Measurements from ENCODE around the gene SPRR4. TPM values are rescaled to one million over a fixed set of nuclear protein-coding genes. Genes with fewer than 3 reads are reported as not detected.

Gene SPRR4
- total and polyA plus RNA-seq, 2 donors (not counting 3 experiments of a cell fraction or from before 2014, with no cell fraction given), result not detected

Small RNAs within 50 kb of the gene (small RNA-seq; reads per million reads assigned to genes)
- gene RF00322 (ENCODE audit: insufficient read depth, insufficient read length, low read depth, low replicate concordance), result not detected
- not detected for gene SPRR1A (ENCODE audit: insufficient read depth, insufficient read length, low read depth, low replicate concordance)

Other genes with a start within 250 kb of the SPRR4 start
- gene KPRP, start 212.6 kb upstream of the SPRR4 start, total RNA-seq, result not detected in 2 replicates
- gene KPRP, start 212.6 kb upstream of the SPRR4 start, polyA plus RNA-seq, result not detected in 2 replicates
- not detected in 2 replicates for gene LCE1F, start 195.5 kb upstream of the SPRR4 start, total RNA-seq
- not detected in 2 replicates for gene LCE1F, start 195.5 kb upstream of the SPRR4 start, polyA plus RNA-seq
- gene LCE1E, start 184.4 kb upstream of the SPRR4 start, total RNA-seq, result not detected in 2 replicates
- not detected in 2 replicates for gene LCE1E, start 184.4 kb upstream of the SPRR4 start, polyA plus RNA-seq
- not detected in 2 replicates for gene LCE1D, start 173.9 kb upstream of the SPRR4 start, total RNA-seq
- not detected in 2 replicates for gene LCE1D, start 173.9 kb upstream of the SPRR4 start, polyA plus RNA-seq
- not detected in 2 replicates for gene LCE1C, start 164.0 kb upstream of the SPRR4 start, total RNA-seq
- not detected in 2 replicates for gene LCE1C, start 164.0 kb upstream of the SPRR4 start, polyA plus RNA-seq
- not detected in 2 replicates for gene LCE1B, start 158.7 kb upstream of the SPRR4 start, total RNA-seq
- not detected in 2 replicates for gene LCE1B, start 158.7 kb upstream of the SPRR4 start, polyA plus RNA-seq
- gene LCE1A, start 143.2 kb upstream of the SPRR4 start, total RNA-seq, result not detected in 2 replicates
- not detected in 2 replicates for gene LCE1A, start 143.2 kb upstream of the SPRR4 start, polyA plus RNA-seq
- not detected in 2 replicates for gene LCE6A, start 127.8 kb upstream of the SPRR4 start, total RNA-seq
- not detected in 2 replicates for gene LCE6A, start 127.8 kb upstream of the SPRR4 start, polyA plus RNA-seq
- gene LCE7A, start 110.7 kb upstream of the SPRR4 start, total RNA-seq, result not detected in 2 replicates
- gene LCE7A, start 110.7 kb upstream of the SPRR4 start, polyA plus RNA-seq, result not detected in 2 replicates
- not detected in 2 replicates for gene SMCP, start 92.3 kb upstream of the SPRR4 start, total RNA-seq
- gene SMCP, start 92.3 kb upstream of the SPRR4 start, polyA plus RNA-seq, result not detected in 2 replicates
- gene IVL, start 62.1 kb upstream of the SPRR4 start, total RNA-seq, result not detected in 2 replicates
- gene IVL, start 62.1 kb upstream of the SPRR4 start, polyA plus RNA-seq, result not detected in 2 replicates
- not detected in 2 replicates for gene SPRR5, start 23.4 kb upstream of the SPRR4 start, total RNA-seq
- not detected in 2 replicates for gene SPRR5, start 23.4 kb upstream of the SPRR4 start, polyA plus RNA-seq
- not detected in 2 replicates for gene SPRR1A, start 13.4 kb downstream of the SPRR4 start, total RNA-seq
- not detected in 2 replicates for gene SPRR1A, start 13.4 kb downstream of the SPRR4 start, polyA plus RNA-seq
- gene SPRR3, start 31.1 kb downstream of the SPRR4 start, total RNA-seq, result not detected in 2 replicates
- not detected in 2 replicates for gene SPRR3, start 31.1 kb downstream of the SPRR4 start, polyA plus RNA-seq
- not detected in 2 replicates for gene SPRR1B, start 60.6 kb downstream of the SPRR4 start, total RNA-seq
- not detected in 2 replicates for gene SPRR1B, start 60.6 kb downstream of the SPRR4 start, polyA plus RNA-seq
- not detected in 2 replicates for gene SPRR2D, start 70.5 kb downstream of the SPRR4 start, total RNA-seq
- gene SPRR2D, start 70.5 kb downstream of the SPRR4 start, polyA plus RNA-seq, result not detected in 2 replicates
- not detected in 2 replicates for gene SPRR2A, start 86.9 kb downstream of the SPRR4 start, total RNA-seq
- not detected in 2 replicates for gene SPRR2A, start 86.9 kb downstream of the SPRR4 start, polyA plus RNA-seq
- not detected in 2 replicates for gene SPRR2B, start 101.0 kb downstream of the SPRR4 start, total RNA-seq
- not detected in 2 replicates for gene SPRR2B, start 101.0 kb downstream of the SPRR4 start, polyA plus RNA-seq
- not detected in 2 replicates for gene SPRR2E, start 123.9 kb downstream of the SPRR4 start, total RNA-seq
- not detected in 2 replicates for gene SPRR2E, start 123.9 kb downstream of the SPRR4 start, polyA plus RNA-seq
- gene SPRR2F, start 142.9 kb downstream of the SPRR4 start, total RNA-seq, result not detected in 2 replicates
- gene SPRR2F, start 142.9 kb downstream of the SPRR4 start, polyA plus RNA-seq, result not detected in 2 replicates
- not detected in 2 replicates for gene SPRR2G, start 180.2 kb downstream of the SPRR4 start, total RNA-seq
- not detected in 2 replicates for gene SPRR2G, start 180.2 kb downstream of the SPRR4 start, polyA plus RNA-seq
- not detected in 2 replicates for gene LELP1, start 232.8 kb downstream of the SPRR4 start, total RNA-seq
- not detected in 2 replicates for gene LELP1, start 232.8 kb downstream of the SPRR4 start, polyA plus RNA-seq
- gene PRR9, start 246.9 kb downstream of the SPRR4 start, total RNA-seq, result not detected in 2 replicates
- gene PRR9, start 246.9 kb downstream of the SPRR4 start, polyA plus RNA-seq, result not detected in 2 replicates